ENCODE data around the gene SUOX.
"Not testable (repeated sequence)": the region's sequence is repeated elsewhere in the genome, so short reads cannot be mapped to it uniquely, and the experiment has no call there.

Gene SUOX

GRCh38 chr12:55972911-55973598 lies 24.0 kb upstream of the SUOX start:
- H3K4me3 ChIP-seq (ENCODE audit: low read depth, low read length): peak overlapping the region; percentile 74
- DNase-seq (ENCODE audit: low read depth): peak; percentile 64
- TF ChIP-seq CTCF (conservative IDR thresholded peaks at IDR 0.05; ENCODE audit: low read depth, low read length): no peak

- peak within 1 kb of the TSS; percentile 98 for H3K4me3 ChIP-seq (ENCODE audit: low read depth, low read length)
- peak; percentile 50 for TF ChIP-seq CTCF (conservative IDR thresholded peaks at IDR 0.05; ENCODE audit: low read depth, low read length)
- peak; percentile 100 for DNase-seq (ENCODE audit: low read depth)
Measured at GRCh38 chr12:55973599-55974307, 23.3 kb upstream of the SUOX start, which contains the start of gene RAB5B. Gene RAB5B (plus strand): TSS chr12:55974078. CDS start chr12:55986961, 12,883 bp downstream.

GRCh38 chr12:55974308-55974730 lies 22.8 kb upstream of the SUOX start:
- no peak for TF ChIP-seq CTCF (conservative IDR thresholded peaks at IDR 0.05; ENCODE audit: low read depth, low read length)
- H3K4me3 ChIP-seq (ENCODE audit: low read depth, low read length): peak overlapping the region; percentile 98
- DNase-seq (ENCODE audit: low read depth): peak; percentile 62

GRCh38 chr12:55978393-55978792 lies 18.7 kb upstream of the SUOX start:
- H3K4me3 ChIP-seq (ENCODE audit: low read depth, low read length): no peak overlapping the region
- DNase-seq (ENCODE audit: low read depth): no peak
- TF ChIP-seq CTCF (conservative IDR thresholded peaks at IDR 0.05; ENCODE audit: low read depth, low read length): no peak

GRCh38 chr12:55979069-55979468 lies 18.0 kb upstream of the SUOX start:
- no peak for TF ChIP-seq CTCF (conservative IDR thresholded peaks at IDR 0.05; ENCODE audit: low read depth, low read length)
- no peak overlapping the region for H3K4me3 ChIP-seq (ENCODE audit: low read depth, low read length)
- no peak for DNase-seq (ENCODE audit: low read depth)

GRCh38 chr12:55981882-55982281 lies 15.2 kb upstream of the SUOX start:
- not testable (repeated sequence) for H3K4me3 ChIP-seq (ENCODE audit: low read depth, low read length)
- DNase-seq (ENCODE audit: low read depth): peak; percentile 30

GRCh38 chr12:55982319-55982936 lies 14.6 kb upstream of the SUOX start:
- DNase-seq (ENCODE audit: low read depth): no peak
- no peak overlapping the region for H3K4me3 ChIP-seq (ENCODE audit: low read depth, low read length)
- no peak for TF ChIP-seq CTCF (conservative IDR thresholded peaks at IDR 0.05; ENCODE audit: low read depth, low read length)

Measured in choroid plexus epithelial cell (primary cell).